Stomach smooth muscle (tissue), 2 donors: ENCODE measurements around the gene SYTL5.

Experiments
- H3K27ac ChIP-seq: one replicate; pipeline ENCODE4 v1.7.0; 2013; ENCODE audit warnings: mild to moderate bottlenecking, low read length, inconsistent platforms
- H3K27me3 ChIP-seq, 2 donors: one replicate each; pipeline ENCODE4 v1.7.0; 2013; ENCODE audit warnings: low read length in 2 of 2; ENCODE audit not compliant: insufficient read depth in 2 of 2, control insufficient read depth in 1 of 2
- H3K36me3 ChIP-seq, 2 donors: one replicate each; pipeline ENCODE4 v1.7.0; 2013; ENCODE audit warnings: low read length in 2 of 2; ENCODE audit not compliant: control insufficient read depth in 2 of 2, insufficient read depth in 2 of 2
- H3K4me1 ChIP-seq: one replicate; pipeline ENCODE4 v1.7.0; 2013; ENCODE audit warnings: low read length; ENCODE audit not compliant: control insufficient read depth, insufficient read depth
- H3K4me3 ChIP-seq, 2 donors: one replicate each; pipeline ENCODE4 v1.7.0; 2013; ENCODE audit warnings: low read length in 2 of 2
- H3K9ac ChIP-seq, 2 donors: one replicate each; pipeline ENCODE4 v1.7.0; 2013; ENCODE audit warnings: low read length in 2 of 2, mild to moderate bottlenecking in 1 of 2
- H3K9me3 ChIP-seq, 2 donors: one replicate each; pipeline ENCODE4 v1.7.0; 2013; ENCODE audit warnings: low read length in 2 of 2; ENCODE audit not compliant: control insufficient read depth in 2 of 2
- donor health status: healthy.
- donor health status: Pancreatic carcinoma.

Gene SYTL5

DNA sequence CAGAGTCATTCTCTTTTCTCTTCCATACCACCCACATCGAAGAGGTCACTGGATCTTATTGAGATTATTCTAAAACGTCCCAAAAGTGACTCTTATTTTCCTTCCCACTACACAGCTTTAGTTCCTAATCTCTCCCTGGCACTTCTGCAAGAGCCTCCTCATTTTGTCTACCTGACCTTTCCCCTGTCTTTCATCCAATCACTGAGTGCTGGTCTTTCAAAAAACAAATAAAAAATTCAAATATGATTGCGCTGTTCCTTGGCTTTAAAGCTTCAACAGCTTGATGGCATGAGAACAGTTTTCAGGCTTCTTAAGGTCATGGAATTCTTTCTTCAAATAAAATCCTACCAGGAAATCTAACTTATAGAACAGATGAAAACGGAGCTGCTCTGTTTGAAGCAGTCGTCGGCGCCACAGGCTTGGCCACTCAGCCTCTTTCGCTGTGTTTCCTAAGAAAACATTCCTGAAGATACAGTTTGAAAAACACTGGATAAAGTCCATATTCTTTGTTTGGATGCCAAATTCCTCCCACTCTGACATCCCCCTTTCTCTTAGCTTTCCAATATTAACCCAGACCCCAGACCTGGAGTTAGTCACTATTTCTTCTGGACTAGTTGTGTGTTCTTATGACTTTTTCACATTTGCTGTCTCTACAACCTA is 12.5 kb downstream of the SYTL5 start:
- Histone ChIP-seq H3K4me3 (no peak overlapping the region), H3K9me3 (no peaks in the 10 kb centered on the region), H3K4me1 (no peaks in the 10 kb centered on the region), H3K27ac (no peak overlapping the region), H3K36me3 (no peaks in the 10 kb centered on the region), H3K27me3 (no peaks in the 10 kb centered on the region), H3K9ac (no peak overlapping the region)

DNA sequence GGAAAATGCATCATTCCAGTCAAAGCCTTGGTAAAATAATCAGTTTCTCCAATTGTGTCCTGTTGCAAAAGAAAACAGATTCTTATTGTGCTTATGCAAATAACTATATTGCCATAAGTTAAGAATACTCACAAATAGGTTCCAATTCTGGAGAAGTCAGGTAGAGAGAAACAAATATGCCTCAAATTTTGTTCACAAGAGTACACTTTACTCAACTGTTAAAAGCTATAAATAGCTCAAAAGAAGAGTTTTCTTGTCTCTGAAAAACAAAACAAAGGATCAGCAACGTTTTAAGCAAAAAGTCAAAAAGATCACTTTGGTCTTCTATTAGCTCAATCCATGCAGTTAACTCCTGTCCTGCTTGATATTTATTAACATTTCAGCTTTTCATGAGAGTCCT is 21.9 kb downstream of the SYTL5 start:
- Histone ChIP-seq H3K36me3 (no peaks in the 10 kb centered on the region), H3K9me3 (no peaks in the 10 kb centered on the region), H3K9ac (no peak overlapping the region), H3K27ac (no peak overlapping the region), H3K4me3 (no peak overlapping the region), H3K27me3 (no peaks in the 10 kb centered on the region), H3K4me1 (no peaks in the 10 kb centered on the region)

GRCh38 chrX:38036466-38036865 is 30.1 kb downstream of the SYTL5 start:
- Histone ChIP-seq H3K27ac (no peak overlapping the region), H3K9me3 (no peaks in the 10 kb centered on the region), H3K4me1 (no peaks in the 10 kb centered on the region), H3K4me3 (no peak overlapping the region), H3K27me3 (no peaks in the 10 kb centered on the region), H3K9ac (no peak overlapping the region), H3K36me3 (no peaks in the 10 kb centered on the region)

- Histone ChIP-seq H3K36me3 (no peaks in the 10 kb centered on the region), H3K27me3 (no peaks in the 10 kb centered on the region), H3K4me3 (no peak overlapping the region), H3K4me1 (no peaks in the 10 kb centered on the region), H3K27ac (no peak overlapping the region), H3K9me3 (no peaks in the 10 kb centered on the region), H3K9ac (no peak overlapping the region)
Measured at GRCh38 chrX:38038501-38038900, 32.1 kb downstream of the SYTL5 start.

DNA sequence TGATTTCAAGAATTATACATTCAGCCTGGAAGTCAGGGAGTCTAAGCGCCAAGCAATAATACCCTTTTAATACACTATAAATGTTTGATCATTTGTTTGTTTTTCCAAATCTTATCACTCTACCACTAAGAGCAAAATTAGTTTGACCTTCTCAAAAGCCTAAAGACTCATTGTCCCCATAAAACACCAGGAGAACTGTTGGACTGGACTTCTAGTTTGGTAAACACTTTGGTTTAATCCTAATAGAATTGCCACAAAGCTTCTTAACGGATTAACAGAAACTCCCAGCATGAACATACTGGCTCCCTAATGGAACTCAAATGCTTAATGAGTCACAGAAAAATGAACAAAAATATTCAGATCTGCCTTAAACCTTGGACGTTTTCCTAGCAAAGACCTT is 34.9 kb downstream of the SYTL5 start:
- H3K27me3 ChIP-seq: peaks cover 0 to 2% of the 10 kb centered on the region in 2 donors
- H3K4me1 ChIP-seq: no peaks in the 10 kb centered on the region
- no peaks in the 10 kb centered on the region for H3K9me3 ChIP-seq
- no peak overlapping the region for H3K4me3 ChIP-seq
- no peak overlapping the region for H3K27ac ChIP-seq
- H3K9ac ChIP-seq: no peak overlapping the region
- no peaks in the 10 kb centered on the region for H3K36me3 ChIP-seq

DNA sequence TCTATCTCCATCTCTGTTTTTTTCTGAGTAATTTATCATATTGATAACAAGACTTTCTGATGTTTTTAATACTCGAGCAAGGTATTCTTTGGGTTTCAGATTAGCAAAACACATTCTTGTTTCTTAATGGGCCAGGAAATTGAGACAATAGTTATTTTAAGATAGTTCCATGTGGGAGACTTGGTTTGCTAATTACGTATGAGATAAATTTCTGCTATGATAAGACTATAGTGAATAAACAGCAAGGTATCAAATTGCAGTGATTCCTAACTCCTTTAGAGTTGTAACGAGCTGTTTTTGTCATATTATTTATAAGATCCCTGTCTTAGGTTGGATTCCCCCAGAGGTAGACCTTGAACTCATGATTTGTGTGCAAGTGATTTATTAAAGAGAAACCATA is 38.3 kb downstream of the SYTL5 start:
- Histone ChIP-seq H3K27ac (no peak overlapping the region), H3K36me3 (no peaks in the 10 kb centered on the region), H3K4me1 (no peaks in the 10 kb centered on the region), H3K27me3 (peaks cover 0 to 3% of the 10 kb centered on the region in 2 donors), H3K4me3 (no peak overlapping the region), H3K9me3 (no peaks in the 10 kb centered on the region), H3K9ac (no peak overlapping the region)

DNA sequence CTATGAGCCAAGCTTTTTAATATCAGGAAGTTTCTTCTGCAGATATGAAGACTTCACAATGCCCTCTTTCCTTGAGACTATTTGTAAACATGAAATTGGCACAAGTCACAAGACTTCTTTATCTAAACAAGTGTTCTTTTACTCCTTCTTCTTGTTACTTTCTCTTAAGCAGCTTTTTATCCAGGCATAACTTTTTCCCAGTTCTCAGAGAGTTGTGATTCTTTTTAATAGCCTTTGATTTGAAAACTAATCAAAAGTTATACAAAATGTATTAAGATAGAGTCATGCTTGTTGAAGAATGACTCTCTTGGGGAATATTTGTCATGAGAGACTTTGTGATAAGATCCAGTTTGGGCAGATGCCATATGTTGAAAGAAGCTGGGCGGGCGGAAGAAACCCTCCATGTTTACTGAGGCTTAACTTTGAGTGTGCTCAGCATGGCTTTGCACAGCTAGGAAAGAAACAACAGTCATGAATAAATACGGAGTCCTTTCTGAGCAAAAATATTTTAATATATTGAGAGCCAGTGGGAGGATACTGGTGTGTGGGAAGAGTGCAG is 39.3 kb downstream of the SYTL5 start:
- no peak overlapping the region for H3K4me3 ChIP-seq
- no peak overlapping the region for H3K27ac ChIP-seq
- H3K9ac ChIP-seq: no peak overlapping the region
- no peaks in the 10 kb centered on the region for H3K9me3 ChIP-seq
- no peaks in the 10 kb centered on the region for H3K36me3 ChIP-seq
- no peaks in the 10 kb centered on the region for H3K4me1 ChIP-seq
- peaks cover 0 to 3% of the 10 kb centered on the region in 2 donors for H3K27me3 ChIP-seq

GRCh38 chrX:38048886-38049285 is 42.5 kb downstream of the SYTL5 start:
- Histone ChIP-seq H3K9me3 (no peaks in the 10 kb centered on the region), H3K36me3 (no peaks in the 10 kb centered on the region), H3K27ac (no peak overlapping the region), H3K9ac (no peak overlapping the region), H3K4me1 (no peaks in the 10 kb centered on the region), H3K27me3 (peaks cover 0 to 3% of the 10 kb centered on the region in 2 donors), H3K4me3 (no peak overlapping the region)

DNA sequence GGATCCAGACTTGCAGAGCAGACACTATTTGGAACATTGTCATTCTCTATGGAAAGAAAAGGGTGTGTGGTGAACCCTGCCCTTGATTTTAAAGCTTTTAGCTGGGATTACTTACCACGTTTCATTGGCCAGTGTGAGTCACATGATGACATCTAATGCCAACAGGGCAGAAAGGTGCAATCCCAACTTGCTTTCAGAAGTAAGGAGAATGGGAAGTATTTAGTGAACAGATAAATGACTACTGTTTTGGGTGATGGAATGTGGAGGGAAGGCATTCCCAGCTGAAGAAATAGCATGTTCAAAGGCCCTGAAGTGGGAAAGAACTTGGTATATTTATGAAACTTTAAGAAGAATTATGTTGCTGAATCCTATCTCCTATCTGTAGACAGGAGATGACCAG is 44.5 kb downstream of the SYTL5 start:
- Histone ChIP-seq H3K4me3 (no peak overlapping the region), H3K27ac (no peak overlapping the region), H3K36me3 (no peaks in the 10 kb centered on the region), H3K27me3 (peaks cover 0 to 2% of the 10 kb centered on the region in 2 donors), H3K4me1 (no peaks in the 10 kb centered on the region), H3K9ac (no peak overlapping the region), H3K9me3 (no peaks in the 10 kb centered on the region)

GRCh38 chrX:38052096-38052495 is 45.7 kb downstream of the SYTL5 start:
- no peak overlapping the region for H3K27ac ChIP-seq
- H3K4me1 ChIP-seq: no peaks in the 10 kb centered on the region
- no peak overlapping the region for H3K9ac ChIP-seq
- no peaks in the 10 kb centered on the region for H3K9me3 ChIP-seq
- H3K36me3 ChIP-seq: no peaks in the 10 kb centered on the region
- H3K4me3 ChIP-seq: no peak overlapping the region
- peaks cover 0 to 1% of the 10 kb centered on the region in 2 donors for H3K27me3 ChIP-seq

DNA sequence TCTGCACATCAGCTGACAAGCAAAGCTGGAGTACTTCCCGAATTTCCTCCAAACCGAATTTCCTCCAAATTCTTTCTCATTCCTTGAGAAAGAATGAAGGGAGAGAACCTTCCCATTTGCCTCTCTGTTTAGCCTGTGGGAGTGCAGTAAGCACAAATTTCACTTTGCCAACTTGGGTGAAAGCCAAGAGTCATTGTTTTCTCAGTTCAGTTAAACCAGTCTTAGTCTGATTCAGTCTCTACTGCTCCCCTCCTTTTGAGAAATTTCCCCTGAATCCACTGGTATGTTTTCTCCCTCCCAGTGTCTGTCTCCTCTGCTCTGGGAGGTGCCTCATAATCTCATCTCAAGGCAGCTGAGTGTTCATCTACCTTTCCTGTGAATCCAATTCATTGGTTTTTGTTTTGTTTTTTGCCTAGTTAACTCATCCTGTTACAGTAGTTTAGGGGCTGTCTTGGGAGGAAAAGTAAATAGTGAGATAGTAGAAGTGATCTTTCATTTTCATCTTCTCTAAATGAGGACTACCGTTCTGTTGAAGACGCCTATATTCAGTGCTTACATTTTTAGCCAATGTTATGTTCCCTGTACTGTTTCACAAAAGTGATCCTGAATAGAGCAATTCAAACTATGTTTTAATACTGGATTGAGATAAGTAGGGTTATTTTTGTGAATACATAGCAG is 49.0 kb downstream of the SYTL5 start:
- H3K4me3 ChIP-seq: no peak overlapping the region
- no peak overlapping the region for H3K9ac ChIP-seq
- H3K4me1 ChIP-seq: no peaks in the 10 kb centered on the region
- no peaks in the 10 kb centered on the region for H3K36me3 ChIP-seq
- no peaks in the 10 kb centered on the region for H3K9me3 ChIP-seq
- H3K27me3 ChIP-seq: no peaks in the 10 kb centered on the region
- H3K27ac ChIP-seq: no peak overlapping the region
